Endothelial cell of umbilical vein (primary cell): ENCODE measurements around the gene GPNMB. TPM values are rescaled to one million over a fixed set of nuclear protein-coding genes. Genes with fewer than 3 reads are reported as not detected.
"Not testable (repeated sequence)": the region's sequence is repeated elsewhere in the genome, so short reads cannot be mapped to it uniquely, and the experiment has no call there.

Source experiments
- BruUV-seq: library from RNA; stranded (reverse); fragments of 400-500 nt; replicated peaks from 2 replicates; lab custom pipeline; 2021; lab: Mats Ljungman, UMichigan
- CTCF ChIA-PET: fragments of 300-600, 350-600 bp; sonication (Branson Sonifier 250); formaldehyde crosslinking; loops from one replicate; lab custom pipeline; 2021; ENCODE audit warnings: antibody characterized with exemption, inconsistent platforms; lab: Charles Lee
- POLR2A ChIA-PET: fragments of 300-600, 350-600 bp; sonication (Branson Sonifier 250); formaldehyde crosslinking; loops from one replicate; lab custom pipeline; 2021; ENCODE audit warnings: antibody characterized with exemption, inconsistent platforms; lab: Charles Lee
- DNase-seq: peaks from one replicate; pipeline ENCODE4 v3.0.0-alpha.2; 2011; ENCODE audit warnings: low read depth, low spot score
- FAIRE-seq: peaks from 2 replicates; lab custom pipeline; 2011; peaks lifted over from hg19 to GRCh38; lab: Jason Lieb, UNC
- H2AFZ ChIP-seq: 2 replicates; pipeline ENCODE4 v1.6.0; 2012; ENCODE audit warnings: low read depth, low read length, control low read depth, inconsistent platforms
- H3K27ac ChIP-seq: 2 replicates; pipeline ENCODE4 v1.5.1; 2011; ENCODE audit warnings: low read depth, mild to moderate bottlenecking, control low read depth, low read length, moderate library complexity; ENCODE audit not compliant: insufficient read depth
- H3K27me3 ChIP-seq, 2 experiments: 2 replicates each; pipeline versions ENCODE4 v1.6.0 to v1.6.1; 2011; ENCODE audit warnings: low read length in 2 of 2, mixed read lengths in 1 of 2; ENCODE audit not compliant: control insufficient read depth in 2 of 2, insufficient read depth in 2 of 2
- H3K36me3 ChIP-seq, 2 experiments: 2 replicates in 1 of 2; 3 replicates in 1 of 2; pipeline ENCODE4 v1.5.1; 2011; ENCODE audit warnings: low read length in 2 of 2, mild to moderate bottlenecking in 1 of 2, moderate library complexity in 1 of 2; ENCODE audit not compliant: control insufficient read depth in 2 of 2, insufficient read depth in 2 of 2; ENCODE audit errors: extremely low read depth in 1 of 2
- H3K4me1 ChIP-seq: 3 replicates; pipeline ENCODE4 v1.5.1; 2011; ENCODE audit warnings: mild to moderate bottlenecking, low read length; ENCODE audit not compliant: control insufficient read depth, insufficient read depth; ENCODE audit errors: extremely low read depth
- H3K4me2 ChIP-seq: 2 replicates; pipeline ENCODE4 v1.6.1; 2011; ENCODE audit warnings: low read length, control low read depth, mixed read lengths; ENCODE audit not compliant: insufficient read depth
- H3K4me3 ChIP-seq, 3 experiments: fragments of 200-600 bp in 1 of 3; sonication (generic), shearing (Covaris generic) in 1 of 3; replicated peaks in 1 of 3; 2 replicates each; pipeline ENCODE4 v1.5.1; 2011 to 2016; ENCODE audit warnings: control low read depth in 3 of 3, low read length in 3 of 3, mild to moderate bottlenecking in 2 of 3, inconsistent platforms in 1 of 3, low read depth in 1 of 3, moderate library complexity in 1 of 3; ENCODE audit not compliant: insufficient read depth in 1 of 3
- H3K79me2 ChIP-seq: 2 replicates; pipeline ENCODE4 v1.6.0; 2012; ENCODE audit warnings: low read length, inconsistent platforms; ENCODE audit not compliant: control insufficient read depth, insufficient read depth
- H3K9ac ChIP-seq: replicated peaks from 2 replicates; pipeline ENCODE3; 2011; ENCODE audit warnings: low read length, control low read depth; ENCODE audit not compliant: insufficient read depth; ENCODE audit errors: extremely low read depth
- H3K9me1 ChIP-seq: replicated peaks from 3 replicates; pipeline ENCODE4 v1.6.0; 2011; ENCODE audit warnings: mild to moderate bottlenecking, low read length; ENCODE audit not compliant: control insufficient read depth, insufficient read depth; ENCODE audit errors: extremely low read depth
- H3K9me3 ChIP-seq: replicated peaks from 2 replicates; pipeline ENCODE4 v1.5.1; 2012; ENCODE audit warnings: low read length, inconsistent platforms; ENCODE audit not compliant: control insufficient read depth, insufficient read depth
- H4K20me1 ChIP-seq: replicated peaks from 2 replicates; pipeline ENCODE3; 2011; ENCODE audit warnings: mild to moderate bottlenecking, low read length; ENCODE audit not compliant: control insufficient read depth, insufficient read depth; ENCODE audit errors: extremely low read depth
- CTCF ChIP-seq, 2 donors: IDR thresholded peaks; 1 replicate in 1 of 2; 2 replicates in 1 of 2; pipeline ENCODE4 v1.5.1; 2011; ENCODE audit warnings: low read length in 2 of 2, mild to moderate bottlenecking in 2 of 2, moderate library complexity in 2 of 2, control low read depth in 1 of 2, inconsistent platforms in 1 of 2, low read depth in 1 of 2; ENCODE audit not compliant: insufficient read depth in 1 of 2; ENCODE audit errors: extremely low read depth in 1 of 2
- EZH2 ChIP-seq: IDR thresholded peaks from 2 replicates; pipeline ENCODE4 v1.6.1; 2012; ENCODE audit warnings: borderline replicate concordance, low read depth, mild to moderate bottlenecking, moderate library complexity, low read length, inconsistent platforms; ENCODE audit not compliant: severe bottlenecking
- GATA2 ChIP-seq: IDR thresholded peaks from 2 replicates; pipeline ENCODE4 v1.7.0; 2011; ENCODE audit warnings: low read depth, mild to moderate bottlenecking, moderate library complexity, mixed read lengths, low read length; ENCODE audit not compliant: insufficient read length, insufficient read depth
- JUN ChIP-seq: IDR thresholded peaks from 2 replicates; pipeline ENCODE4 v1.6.1; 2011; ENCODE audit warnings: borderline replicate concordance, low read depth; ENCODE audit not compliant: insufficient read length, insufficient read depth
- MAX ChIP-seq: IDR thresholded peaks from 2 replicates; pipeline ENCODE4 v1.6.1; 2011; ENCODE audit not compliant: insufficient read depth, insufficient read length
- MYC ChIP-seq: IDR thresholded peaks from one replicate; pipeline ENCODE4 v1.6.1; 2011; ENCODE audit warnings: mild to moderate bottlenecking, low read depth, low read length
- POLR2A ChIP-seq: IDR thresholded peaks from 2 replicates; pipeline ENCODE4 v1.6.1; 2012; ENCODE audit warnings: low read depth, mild to moderate bottlenecking, control low read depth, low read length
- POLR2AphosphoS5 ChIP-seq: IDR thresholded peaks from 2 replicates; pipeline ENCODE4 v1.6.1; 2012; ENCODE audit warnings: low read depth, mild to moderate bottlenecking, control low read depth, low read length, moderate library complexity; ENCODE audit not compliant: insufficient read depth
- dilution Hi-C: fragments of 300-500 bp; cut with MboI; formaldehyde crosslinking; loops from one replicate; pipeline ENCODE4 v1.15.0; 2019; ENCODE audit warnings: low sequenced_read_pairs; ENCODE audit not compliant: extremely low pct_ligation_motif_present
- intact Hi-C: fragments of 100-400 bp; cut with micrococcal nuclease; formaldehyde crosslinking; loops from one replicate; pipeline ENCODE4 v1.10.0; 2022
- polyA plus RNA-seq, 4 experiments: library from polyadenylated mRNA; depleted of rRNA in 3 of 4; stranded (reverse) in 3 of 4; unstranded in 1 of 4; fragments of >200 nt; gene quantifications; 2 replicates each; pipeline versions ENCODE4 v1.2.1 to v1.2.3, GENCODE V29; 2011 to 2012; ENCODE audit warnings: missing spikeins in 1 of 4
- total RNA-seq: library from RNA; stranded (reverse); gene quantifications from 2 replicates; pipeline ENCODE4 v1.2.3, GENCODE V29; 2021

GPNMB gene
- total and polyA plus RNA-seq, 2 donors (not counting 3 experiments of a cell fraction or from before 2014, with no cell fraction given): 0.29 to 0.33 TPM

- no peak overlapping the region for H3K9ac ChIP-seq
- BruUV-seq: no TSS peak
- TF ChIP-seq GATA2: no peak
- TF ChIP-seq POLR2A: no peak
- no peak for TF ChIP-seq POLR2AphosphoS5
- TF ChIP-seq JUN: no peak
- TF ChIP-seq CTCF (IDR thresholded peaks at IDR 0.05; ENCODE audit: extremely low read depth in 1 of 2, insufficient read depth in 1 of 2, low read depth in 1 of 2, low read length in 2 of 2): no peak
- no peak for TF ChIP-seq EZH2
- TF ChIP-seq MYC: no peak
- TF ChIP-seq MAX: no peak
- CTCF ChIA-PET: interaction anchor here (0.9 to 2.1 kb wide), 2 partner anchors 8 to 29 kb away, joined by 3 to 6 read pairs; no protein-coding TSS in a partner anchor
- H3K4me3 ChIP-seq: no peak overlapping the region
- H3K4me2 ChIP-seq: no peak overlapping the region
- H2AFZ ChIP-seq: no peak overlapping the region
- H3K79me2 ChIP-seq: no peaks in the 10 kb centered on the region
- peaks cover 0 to 5% of the 10 kb centered on the region in 2 experiments for H3K27me3 ChIP-seq
- no peaks in the 10 kb centered on the region for H4K20me1 ChIP-seq
- FAIRE-seq (no peak), DNase-seq (no peak)
- POLR2A ChIA-PET: no interaction called here
- no peaks in the 10 kb centered on the region for H3K9me1 ChIP-seq
- dilution Hi-C loops: no loop called here
- intact Hi-C loops: no loop called here
- no peak overlapping the region for H3K27ac ChIP-seq
- H3K9me3 ChIP-seq: no peaks in the 10 kb centered on the region
- H3K36me3 ChIP-seq: no peaks in the 10 kb centered on the region
- H3K4me1 ChIP-seq: no peaks in the 10 kb centered on the region
Measured at GRCh38 chr7:23222439-23223030, 24.0 kb upstream of the GPNMB start.

- H4K20me1 ChIP-seq, intact Hi-C loops, FAIRE-seq, H3K9me1 ChIP-seq, H3K9me3 ChIP-seq, H3K4me1 ChIP-seq, H2AFZ ChIP-seq, H3K79me2 ChIP-seq, DNase-seq, BruUV-seq, dilution Hi-C loops, H3K9ac ChIP-seq, H3K36me3 ChIP-seq, H3K27ac ChIP-seq, H3K27me3 ChIP-seq, H3K4me2 ChIP-seq, POLR2A ChIA-PET, H3K4me3 ChIP-seq: not testable (repeated sequence)
- CTCF ChIA-PET: interaction anchor here (2.1 kb wide), 1 partner anchor 10 kb away, joined by 6 read pairs; no protein-coding TSS in a partner anchor
Measured at GRCh38 chr7:23224364-23224763, 22.2 kb upstream of the GPNMB start.
